HG03064 (cell line): ENCODE measurements around the gene FBXO31.
"Not testable (repeated sequence)": the region's sequence is repeated elsewhere in the genome, so short reads cannot be mapped to it uniquely, and the experiment has no call there.

Source experiments
- ATAC-seq: cut with Tn5 transposase; IDR thresholded peaks from one replicate; pipeline ENCODE4 v1.9.1; 2021; ENCODE audit warnings: low read depth; ENCODE audit not compliant: unreplicated experiment

FBXO31 gene

DNA sequence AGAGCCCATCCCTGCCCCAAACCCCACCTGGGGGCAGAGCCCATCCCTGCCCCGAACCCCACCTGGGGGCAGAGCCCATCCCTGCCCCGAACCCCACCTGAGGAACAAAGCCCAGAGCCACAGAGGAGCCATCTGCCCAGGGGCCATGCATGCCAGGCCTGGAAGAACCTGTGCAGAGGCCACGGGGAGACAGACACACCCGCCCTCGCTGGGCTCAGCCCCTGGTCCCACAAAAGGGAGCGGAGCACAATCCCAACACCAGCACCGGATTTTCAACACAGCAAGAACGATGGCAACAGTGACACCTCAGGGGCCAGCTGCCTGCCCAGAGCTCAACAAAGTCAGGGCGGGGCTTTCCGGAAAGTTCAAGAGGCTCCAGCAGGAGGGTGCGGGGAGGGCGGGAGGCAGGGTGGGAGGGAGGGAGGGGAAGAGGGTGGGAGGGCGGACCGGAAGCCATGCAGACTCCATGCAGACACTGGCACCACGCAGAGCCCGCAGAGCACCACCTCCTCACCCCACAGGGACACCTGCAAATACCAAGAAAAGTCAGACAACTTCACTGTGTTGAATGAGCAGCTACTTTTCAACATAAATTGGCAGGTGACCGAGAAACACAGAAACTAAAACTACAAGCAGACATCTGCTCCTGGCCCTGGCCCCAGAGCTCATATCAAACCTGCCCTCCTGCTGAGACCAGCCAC lies 38.5 kb downstream of the FBXO31 start:
- ATAC-seq, result no peak

DNA sequence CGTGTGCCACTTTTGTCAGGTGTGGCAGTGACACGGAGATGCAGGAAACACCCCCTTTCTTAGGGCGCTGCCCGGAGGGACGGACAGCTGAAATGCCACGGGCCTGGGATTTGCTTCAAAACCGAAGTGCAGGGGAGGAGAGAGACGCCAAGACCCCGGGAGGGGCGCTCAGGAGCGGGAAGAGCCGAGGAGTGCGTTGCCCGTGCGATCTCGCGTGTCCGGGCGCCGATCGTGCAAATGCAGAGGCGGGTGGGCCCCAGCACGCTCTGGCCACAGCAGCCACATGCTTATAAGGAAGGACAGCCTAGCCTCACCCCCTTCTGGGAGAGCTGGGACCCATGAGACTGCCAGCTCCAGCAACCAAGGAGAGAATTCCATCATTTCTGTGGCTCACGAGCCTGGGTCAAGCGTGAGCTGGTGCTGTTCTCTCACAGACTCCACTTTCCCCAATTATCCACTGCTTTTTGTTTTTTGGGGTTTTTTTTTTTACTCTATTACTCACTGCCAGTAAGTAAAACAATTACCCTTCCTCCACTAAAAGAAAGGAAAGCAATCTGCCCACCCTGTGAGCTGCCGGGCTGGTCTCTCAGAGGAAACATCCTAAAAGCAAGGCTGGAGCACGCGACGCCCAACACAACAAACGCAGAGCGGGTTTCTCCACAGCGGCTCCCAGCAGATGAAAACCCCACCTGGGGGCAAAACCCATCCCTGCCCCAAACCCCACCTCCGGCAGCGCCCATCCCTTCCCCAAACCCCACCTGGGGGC lies 39.2 kb downstream of the FBXO31 start:
- no peak for ATAC-seq

DNA sequence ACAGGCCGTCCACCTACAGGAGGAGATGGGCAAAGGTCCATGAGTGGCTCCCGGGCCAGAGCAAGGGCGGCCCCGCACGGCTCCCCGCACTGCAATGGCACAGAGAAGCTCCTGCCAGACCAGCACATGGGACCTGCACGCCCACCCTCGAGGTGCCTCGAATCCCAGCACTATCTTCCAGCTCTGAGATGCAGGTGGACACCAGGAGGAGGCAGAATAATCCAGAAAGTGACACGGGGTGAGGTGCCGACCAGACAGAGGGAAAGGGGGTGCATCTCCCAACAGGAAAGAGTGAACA lies 39.9 kb downstream of the FBXO31 start:
- ATAC-seq, result no peak

DNA sequence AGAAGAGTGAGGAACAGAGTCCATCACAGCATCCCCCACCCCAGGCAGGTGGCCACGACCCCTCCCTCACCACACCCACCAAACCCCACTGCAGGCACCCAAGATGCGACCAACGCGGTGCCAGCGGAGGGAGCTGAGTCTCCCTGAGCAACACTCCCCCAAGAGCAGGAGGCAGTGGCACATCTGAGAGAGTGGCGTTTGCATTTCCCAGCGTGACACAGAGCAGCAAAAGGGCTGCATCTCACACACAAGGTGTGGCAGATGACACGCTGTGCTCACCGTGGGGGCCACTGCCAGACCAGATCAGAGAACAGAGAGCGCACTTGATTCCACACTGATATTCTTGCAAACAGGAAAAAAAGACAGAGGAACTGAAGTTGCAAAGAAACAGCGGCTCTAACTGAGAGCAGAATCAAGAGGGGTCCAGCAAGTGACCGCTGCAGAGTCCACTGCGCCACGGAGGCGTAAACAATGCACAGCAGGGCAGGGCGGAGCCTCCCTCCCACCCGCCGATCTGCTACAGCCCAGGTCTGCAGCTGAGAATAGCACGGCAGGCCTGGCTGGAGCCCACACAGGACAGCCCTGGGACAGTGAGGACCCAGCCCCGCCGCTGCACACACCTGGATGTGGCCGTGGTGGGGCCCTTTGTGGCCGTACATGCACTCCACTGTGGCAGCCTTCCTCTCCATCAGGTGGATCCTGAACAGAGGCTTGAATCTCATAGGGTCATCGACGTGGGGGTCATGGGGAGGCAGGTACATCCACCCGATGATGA lies 40.4 kb downstream of the FBXO31 start:
- ATAC-seq, result no peak

DNA sequence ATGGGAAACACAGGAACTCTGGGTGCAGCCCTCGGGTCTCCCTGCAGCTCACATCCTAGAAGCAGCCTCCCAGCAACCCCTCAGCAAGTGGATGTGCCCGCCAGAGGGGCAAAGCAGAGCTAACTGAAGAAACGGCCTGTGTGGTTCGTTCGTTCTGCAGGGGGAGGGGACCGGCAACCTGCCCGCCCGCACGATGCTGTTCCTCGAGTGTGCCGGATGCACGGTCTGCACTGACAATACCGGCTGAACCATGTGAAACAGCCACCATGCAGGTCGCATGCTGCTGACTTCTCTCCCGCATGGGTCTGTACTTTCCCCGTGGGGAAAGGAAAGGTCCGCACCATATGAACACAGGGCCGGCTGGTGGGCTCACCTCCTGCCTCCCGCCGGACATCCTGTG lies 41.1 kb downstream of the FBXO31 start:
- no peak for ATAC-seq

DNA sequence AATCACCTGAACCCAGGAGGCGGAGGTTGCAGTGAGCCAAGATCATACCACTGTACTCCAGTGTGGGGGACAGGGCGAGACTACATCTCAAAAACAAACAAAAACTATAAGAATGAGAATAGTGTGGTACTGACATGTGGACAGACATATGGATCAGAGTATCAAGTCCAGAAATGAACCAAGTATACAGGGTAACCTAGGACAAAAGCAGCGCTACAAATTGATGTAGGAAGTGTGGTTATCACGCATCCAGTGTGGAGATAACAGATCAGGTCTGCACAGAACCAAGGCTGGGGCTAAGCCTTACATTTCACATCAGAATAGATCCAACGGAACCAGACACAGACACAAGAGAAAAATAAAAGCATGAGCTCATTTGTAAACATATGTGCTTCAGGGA lies 43.4 kb downstream of the FBXO31 start:
- ATAC-seq, result no peak

DNA sequence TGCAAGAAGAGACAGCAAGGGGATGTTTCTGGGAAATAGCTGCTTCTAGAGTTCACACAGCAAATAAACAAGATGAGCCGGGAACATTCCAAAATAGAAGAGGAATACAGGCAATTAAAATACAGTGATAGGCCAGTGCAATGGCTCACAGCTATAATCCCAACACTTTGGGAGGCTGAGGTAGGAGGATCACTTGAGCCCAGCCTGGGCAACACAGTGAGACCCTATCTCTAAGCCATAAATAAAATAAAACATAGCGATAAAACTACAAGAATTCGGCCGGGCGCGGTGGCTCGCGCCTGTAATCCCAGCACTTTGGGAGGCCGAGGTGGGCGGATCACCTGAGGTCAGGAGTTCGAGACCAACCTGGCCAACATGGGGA lies 43.9 kb downstream of the FBXO31 start:
- not testable (repeated sequence) for ATAC-seq

DNA sequence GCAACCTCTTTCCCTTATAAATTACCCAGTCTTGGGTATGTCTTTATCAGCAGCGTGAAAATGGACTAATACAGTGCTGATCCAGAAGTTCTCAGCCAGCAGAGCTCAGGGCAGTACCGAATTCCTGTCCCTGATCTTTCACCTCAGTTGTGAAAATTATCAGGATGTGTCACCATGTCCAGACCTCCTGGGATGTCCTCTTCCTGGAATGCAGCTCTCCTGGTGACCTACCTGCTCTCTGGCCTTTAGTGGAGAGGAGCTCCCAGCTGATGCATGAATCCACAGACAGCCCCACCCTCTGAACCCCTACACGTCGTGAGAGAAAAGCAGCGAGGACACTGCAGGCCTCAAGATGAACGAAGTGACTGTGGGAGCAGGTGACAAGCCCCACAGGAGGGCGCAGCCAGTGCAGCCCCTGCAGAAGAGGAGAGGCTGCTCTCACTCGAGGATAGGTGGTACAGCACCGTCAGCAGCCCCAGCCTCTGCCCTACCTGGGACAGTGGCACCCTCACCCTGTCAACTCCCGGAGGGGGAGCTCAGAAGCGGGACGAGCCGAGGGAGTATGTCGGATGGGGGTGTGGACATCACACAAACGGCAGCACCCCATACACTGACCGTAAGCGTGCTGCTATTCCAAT lies 44.4 kb downstream of the FBXO31 start:
- no peak for ATAC-seq

DNA sequence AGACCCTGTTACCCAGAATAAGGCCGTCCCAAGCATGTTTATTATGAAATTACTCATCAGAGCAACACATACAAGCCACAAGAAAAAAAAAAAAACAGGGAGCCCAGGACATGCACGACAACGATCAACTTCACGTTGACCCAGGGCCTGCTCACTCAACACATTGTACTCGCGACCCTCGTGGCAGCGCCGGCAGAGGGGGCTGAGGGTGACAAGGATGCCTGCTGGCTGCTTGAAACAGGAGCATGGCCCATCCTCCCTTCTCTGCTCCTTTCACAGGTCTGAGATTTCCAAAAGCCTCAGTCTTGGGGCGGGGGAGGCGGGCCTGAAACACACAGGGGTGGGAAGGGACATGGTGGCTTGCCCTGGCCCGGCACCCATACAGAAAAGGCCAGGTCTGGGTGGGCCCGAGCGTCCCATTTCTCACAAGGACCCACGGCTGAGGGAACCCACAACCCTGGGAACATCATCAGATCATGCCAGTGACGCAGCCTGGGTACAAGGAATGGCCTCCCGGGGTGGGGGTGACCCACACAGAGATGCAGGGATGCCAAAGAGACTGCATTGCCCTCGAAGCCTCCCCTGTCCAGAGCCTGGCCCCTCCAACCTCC lies 45.3 kb downstream of the FBXO31 start:
- ATAC-seq, result no peak

DNA sequence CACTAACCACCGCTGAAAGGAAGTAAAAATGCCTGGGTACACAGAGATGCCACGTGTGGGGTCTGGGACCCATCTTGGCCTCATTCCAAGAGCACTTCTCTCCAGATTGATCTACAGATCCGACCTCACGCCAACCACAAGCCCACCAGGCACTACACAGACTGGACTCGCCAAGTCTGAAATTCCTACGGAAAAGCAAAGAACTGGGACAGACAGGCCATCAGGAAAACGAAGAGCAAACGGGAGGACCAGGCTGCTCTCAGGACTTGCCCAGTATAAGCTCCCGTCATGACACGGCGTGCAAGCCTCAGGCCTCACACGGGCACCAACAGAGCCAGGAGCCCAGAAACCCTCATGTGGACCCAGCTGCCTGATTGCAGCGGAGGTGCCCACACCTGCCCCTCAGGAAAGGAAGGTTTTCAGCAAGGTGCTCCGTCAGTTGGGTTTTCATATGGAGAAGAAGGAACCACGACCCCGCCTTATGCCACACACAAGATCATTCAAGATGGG lies 46.3 kb downstream of the FBXO31 start:
- no peak for ATAC-seq

DNA sequence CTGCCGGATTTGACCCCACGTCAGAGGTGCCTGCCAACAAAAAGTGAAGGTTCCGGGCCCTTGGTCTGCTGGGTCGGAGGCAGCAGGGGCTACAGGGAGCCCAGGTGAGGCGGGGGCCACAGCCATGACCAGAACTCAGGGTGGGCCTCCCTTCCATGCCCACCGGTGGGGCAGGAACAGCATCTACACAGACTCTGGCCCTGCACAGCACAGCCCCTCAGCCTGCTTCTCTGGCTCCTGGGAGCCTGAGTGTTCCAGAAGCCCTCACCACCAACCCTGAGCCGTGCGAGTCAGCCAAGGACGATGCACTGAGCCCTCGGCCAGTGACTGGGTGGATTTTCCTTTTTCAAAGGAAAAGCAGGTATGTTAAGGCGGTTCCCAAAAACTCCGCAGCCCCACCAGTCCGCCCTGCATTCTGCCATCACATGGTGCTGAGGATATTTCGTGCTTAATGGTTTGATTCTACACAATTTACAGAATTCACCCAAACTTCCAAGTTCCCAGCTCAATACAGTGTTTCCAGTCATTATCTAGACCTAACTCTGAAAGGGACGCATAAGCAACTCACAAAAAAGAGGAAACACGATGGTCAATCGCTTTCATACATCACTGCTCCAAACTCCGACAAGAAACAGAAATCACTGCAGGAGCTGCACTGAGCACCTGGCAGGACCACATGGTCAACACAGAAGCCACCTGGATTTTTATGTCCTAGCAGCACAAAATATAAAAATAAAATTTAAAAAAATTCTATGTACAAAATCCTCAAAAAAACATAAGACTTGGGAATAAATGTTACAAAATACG lies 46.9 kb downstream of the FBXO31 start:
- no peak for ATAC-seq

DNA sequence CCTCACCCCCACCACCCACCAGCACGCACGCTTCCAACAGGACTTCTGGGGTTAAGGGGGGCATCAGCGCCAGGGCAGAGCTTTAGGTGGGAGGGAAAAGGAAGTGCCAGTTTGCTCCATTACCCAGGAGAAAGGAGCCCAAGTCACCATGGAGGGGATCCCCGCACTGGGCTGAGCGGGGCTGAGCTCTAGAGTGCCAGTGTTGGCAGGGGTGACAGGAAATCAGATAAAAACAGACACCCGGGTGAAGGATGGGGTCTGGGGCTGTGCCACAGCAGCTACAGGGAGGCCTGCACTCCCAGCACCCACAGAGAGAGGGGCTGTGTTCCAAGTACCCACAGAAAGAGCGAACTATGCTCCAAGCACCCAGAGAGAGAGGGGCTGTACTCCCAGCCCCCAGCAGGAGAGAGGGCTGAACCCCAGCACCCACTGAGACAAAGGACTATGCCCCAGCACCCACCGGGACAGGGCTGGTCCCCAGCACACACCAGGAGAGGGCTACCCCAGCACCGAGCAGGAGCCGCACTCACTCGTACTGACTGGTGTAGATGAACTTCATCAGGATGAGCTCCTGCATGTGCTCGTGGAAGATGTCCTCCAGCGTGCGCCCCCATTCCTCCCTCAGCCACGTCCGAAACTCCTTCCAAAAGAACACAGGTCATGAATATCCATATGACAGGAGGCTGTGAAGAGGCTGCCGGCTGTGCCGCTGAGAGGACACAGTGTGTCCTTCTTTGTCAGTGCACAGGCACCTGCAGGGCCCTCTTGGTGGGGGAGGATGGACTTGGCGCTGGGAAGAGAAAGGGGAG lies 47.7 kb downstream of the FBXO31 start:
- no peak for ATAC-seq

DNA sequence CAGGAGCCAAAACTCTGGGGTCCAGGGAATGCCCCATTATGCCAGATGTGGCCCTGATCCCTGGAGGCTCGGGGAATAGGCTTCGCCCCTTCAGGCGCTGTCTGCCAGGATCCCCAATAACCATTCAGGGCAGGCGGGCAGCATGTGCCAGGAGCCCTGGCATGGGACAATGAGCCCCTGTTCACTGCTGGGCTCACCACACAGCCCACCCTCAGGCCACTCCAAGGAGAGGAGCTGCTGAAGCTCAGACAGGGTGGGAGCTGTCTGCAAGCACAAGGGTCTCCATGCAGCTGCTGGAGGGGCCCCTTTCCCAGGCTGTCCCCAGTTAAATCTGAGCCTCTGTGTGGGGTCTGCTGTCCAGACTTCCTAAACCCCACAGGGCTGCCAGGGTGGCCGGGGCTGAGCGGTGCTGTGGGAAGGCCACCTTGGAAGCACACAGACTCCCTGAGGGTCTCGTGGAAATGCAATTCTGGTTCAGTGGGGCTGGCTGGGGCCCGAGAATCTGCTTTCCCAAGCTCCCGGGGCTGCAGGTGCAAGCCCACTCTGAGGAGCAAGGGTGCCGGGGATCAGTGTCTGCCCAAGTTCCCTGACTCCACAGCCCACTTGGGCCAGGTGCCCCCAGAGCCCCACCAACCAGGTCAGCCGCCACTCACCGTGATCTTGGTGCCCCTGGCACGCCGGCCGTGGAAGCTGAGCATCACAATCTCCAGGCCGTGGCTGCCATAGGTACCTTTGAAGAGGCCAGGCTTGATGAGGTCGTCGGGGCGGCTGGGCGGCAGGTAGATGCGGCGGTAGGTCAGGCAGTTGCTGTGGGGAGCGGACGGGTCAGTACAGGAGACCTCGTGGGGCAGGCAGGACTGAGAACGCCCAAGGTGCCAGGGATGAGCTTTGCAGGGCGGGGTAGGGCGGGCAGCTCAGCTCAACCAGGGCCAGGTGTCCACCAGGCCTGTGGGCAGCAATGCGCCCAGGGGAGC lies 48.6 kb downstream of the FBXO31 start:
- no peak for ATAC-seq

DNA sequence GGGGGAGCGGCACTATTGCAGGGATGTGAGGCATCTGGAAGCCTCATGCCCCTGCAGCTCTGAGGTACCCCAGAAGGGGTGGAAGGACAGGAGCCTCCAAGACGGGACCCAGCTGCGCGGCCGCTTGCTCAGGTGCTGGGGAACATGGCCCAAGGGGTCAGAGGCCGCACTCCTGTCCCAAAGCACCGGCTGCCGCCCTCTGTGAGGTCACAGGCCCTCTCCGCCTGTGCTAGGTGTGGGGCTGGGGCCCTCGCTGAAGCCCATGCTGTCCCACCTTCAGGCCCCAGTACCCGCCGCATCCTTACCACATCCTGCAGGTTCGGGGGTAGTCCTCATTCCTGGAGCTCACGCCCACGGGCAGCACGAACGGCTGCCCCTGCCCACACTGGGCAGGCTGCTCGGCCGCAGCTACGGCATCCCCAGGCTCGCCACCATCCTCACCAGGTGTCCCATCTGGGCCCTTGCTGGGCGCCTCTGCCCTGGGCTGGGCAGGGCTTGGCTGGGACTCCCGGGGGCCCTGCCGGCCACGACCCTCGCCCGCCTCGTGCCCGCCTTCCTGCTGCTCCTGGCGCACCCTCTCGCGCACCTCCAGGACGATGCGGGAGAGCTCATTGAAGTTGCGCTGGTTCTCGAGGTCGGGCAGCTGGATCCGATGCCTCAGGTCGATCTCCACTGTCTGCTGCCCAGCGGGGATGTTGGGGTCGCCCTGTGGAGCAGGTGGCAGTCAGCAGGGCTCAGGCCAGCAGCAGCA lies 49.8 kb downstream of the FBXO31 start:
- ATAC-seq, result no peak

DNA sequence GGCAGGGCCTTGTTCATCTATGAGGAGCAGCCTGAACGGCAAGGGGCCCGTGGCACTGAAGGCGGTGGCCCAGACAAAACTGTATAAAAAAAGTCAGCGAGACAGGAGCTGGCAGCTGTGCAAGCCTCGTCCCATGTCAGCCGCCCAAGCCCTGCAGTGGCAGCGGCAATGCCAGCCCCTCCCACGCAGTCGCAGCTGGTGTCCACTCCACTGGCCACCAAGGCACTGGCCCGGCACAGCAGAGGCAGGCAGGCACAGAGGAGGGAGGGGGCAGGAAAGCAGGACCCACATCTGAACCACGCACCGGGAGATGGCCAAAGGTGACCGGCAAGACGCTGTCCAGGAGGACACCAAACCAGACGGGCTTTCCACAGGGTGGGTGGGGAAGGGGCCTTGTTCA lies 50.5 kb downstream of the FBXO31 start:
- ATAC-seq, result no peak

DNA sequence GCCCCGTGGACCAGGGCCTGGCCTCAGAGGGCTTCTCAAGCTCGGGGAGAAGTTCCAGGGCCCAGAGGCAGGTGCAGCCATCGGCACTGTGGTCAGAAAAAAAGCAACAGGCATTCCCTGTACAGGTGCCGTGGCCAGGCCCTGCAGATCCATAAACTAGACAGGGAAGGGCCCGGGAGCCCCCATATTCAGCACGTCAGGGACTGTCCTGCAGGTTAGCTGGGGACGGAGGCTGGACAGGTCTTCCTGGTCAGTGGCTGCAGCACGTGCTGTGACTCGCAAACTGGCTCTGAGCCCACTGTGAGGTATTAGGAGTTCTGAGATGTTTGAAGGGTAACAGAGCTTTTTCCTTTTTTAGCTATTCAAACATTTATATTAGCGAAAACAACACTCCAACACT lies 51.4 kb downstream of the FBXO31 start:
- no peak for ATAC-seq

DNA sequence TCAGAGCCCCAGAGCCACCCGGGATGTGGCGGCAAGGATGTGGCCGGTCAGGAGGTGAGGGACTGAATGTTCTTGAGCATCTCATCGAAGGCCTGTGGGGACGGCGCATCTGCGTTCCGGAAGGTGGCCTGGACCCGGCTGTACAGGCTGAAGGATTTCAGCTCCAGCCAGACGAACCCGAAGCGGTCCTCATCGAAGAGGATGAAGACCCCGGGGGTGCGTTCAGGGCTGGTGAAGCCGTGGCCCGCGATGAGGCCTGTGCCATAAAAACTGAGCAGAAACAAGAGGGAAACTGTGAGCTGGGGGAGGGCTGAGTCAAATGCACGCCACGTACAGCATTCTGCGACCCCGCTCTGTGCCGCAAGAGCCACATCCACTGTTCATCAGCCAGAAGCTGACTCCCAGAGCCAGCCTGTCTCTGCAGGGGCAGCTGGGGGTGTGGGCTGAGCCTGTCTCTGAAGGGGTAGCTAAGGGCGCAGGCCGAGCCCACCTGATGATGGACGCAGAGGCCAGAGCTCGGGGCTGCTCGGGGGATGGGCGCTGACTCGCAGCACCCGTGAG lies 52.3 kb downstream of the FBXO31 start:
- ATAC-seq, result no peak
